ENCODE data around the gene ITPR3.

DNA sequence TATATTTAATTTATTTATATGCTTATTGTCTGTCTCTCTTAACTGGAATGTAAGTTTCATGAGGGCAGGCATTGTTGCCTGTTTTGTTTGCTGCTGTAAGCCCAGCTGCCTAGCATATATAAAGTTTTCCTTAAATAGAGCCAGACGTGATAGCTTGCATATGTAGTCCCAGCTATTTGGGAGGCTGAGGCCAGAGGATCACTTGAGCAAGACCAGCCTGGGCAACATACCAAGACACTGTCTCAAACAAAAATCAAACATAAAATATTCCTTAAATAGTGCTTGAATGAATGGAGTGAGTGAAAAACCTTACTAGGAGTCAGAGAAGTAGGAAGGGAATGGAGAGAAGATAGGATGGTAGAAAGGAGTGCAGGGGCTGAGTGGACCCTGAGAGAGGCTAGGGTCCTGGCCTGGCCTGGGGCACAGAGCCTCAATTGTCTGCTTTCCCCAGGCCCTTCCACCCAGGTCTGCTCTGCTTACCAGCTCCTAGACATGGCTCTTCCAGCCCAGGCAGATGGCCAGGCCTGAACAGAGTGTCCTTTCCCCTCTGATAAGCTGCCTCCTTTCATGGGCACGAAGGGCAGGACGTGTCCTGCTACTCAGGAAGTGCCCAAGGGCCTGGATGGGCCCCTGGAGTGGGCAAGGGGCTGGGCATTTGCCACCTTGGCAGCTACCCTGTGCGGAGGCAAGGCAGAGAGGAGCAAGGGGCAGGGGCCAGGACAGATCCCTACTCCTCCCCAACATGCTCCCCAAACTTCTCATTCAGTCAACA, 23.4 kb upstream of the ITPR3 start:
- no peak for TF ChIP-seq TCF12 (IDR thresholded peaks at IDR 0.05; ENCODE audit: low read depth)
- TF ChIP-seq EP300 (IDR thresholded peaks at IDR 0.05; ENCODE audit: borderline replicate concordance) = no peak
- no peak for TF ChIP-seq ZBTB7A (IDR thresholded peaks at IDR 0.05; ENCODE audit: low read depth)
- no peak for TF ChIP-seq RAD21 (IDR thresholded peaks at IDR 0.05; ENCODE audit: low read depth)
- TF ChIP-seq NFIC (IDR thresholded peaks at IDR 0.05) = no peak
- TF ChIP-seq TAF1 (IDR thresholded peaks at IDR 0.05; ENCODE audit: low read depth) = no peak
- no peak for TF ChIP-seq FOXM1 (IDR thresholded peaks at IDR 0.05; ENCODE audit: borderline replicate concordance, low read depth)
- TF ChIP-seq, protein P1, sequence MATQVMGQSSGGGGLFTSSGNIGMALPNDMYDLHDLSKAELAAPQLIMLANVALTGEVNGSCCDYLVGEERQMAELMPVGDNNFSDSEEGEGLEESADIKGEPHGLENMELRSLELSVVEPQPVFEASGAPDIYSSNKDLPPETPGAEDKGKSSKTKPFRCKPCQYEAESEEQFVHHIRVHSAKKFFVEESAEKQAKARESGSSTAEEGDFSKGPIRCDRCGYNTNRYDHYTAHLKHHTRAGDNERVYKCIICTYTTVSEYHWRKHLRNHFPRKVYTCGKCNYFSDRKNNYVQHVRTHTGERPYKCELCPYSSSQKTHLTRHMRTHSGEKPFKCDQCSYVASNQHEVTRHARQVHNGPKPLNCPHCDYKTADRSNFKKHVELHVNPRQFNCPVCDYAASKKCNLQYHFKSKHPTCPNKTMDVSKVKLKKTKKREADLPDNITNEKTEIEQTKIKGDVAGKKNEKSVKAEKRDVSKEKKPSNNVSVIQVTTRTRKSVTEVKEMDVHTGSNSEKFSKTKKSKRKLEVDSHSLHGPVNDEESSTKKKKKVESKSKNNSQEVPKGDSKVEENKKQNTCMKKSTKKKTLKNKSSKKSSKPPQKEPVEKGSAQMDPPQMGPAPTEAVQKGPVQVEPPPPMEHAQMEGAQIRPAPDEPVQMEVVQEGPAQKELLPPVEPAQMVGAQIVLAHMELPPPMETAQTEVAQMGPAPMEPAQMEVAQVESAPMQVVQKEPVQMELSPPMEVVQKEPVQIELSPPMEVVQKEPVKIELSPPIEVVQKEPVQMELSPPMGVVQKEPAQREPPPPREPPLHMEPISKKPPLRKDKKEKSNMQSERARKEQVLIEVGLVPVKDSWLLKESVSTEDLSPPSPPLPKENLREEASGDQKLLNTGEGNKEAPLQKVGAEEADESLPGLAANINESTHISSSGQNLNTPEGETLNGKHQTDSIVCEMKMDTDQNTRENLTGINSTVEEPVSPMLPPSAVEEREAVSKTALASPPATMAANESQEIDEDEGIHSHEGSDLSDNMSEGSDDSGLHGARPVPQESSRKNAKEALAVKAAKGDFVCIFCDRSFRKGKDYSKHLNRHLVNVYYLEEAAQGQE (IDR thresholded peaks at IDR 0.05; ENCODE audit: low read depth) = no peak
- TF ChIP-seq, protein P2, sequence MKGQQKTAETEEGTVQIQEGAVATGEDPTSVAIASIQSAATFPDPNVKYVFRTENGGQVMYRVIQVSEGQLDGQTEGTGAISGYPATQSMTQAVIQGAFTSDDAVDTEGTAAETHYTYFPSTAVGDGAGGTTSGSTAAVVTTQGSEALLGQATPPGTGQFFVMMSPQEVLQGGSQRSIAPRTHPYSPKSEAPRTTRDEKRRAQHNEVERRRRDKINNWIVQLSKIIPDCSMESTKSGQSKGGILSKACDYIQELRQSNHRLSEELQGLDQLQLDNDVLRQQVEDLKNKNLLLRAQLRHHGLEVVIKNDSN (IDR thresholded peaks at IDR 0.05) = no peak
- no peak for TF ChIP-seq CEBPB (IDR thresholded peaks at IDR 0.05)
- TF ChIP-seq, protein P3, sequence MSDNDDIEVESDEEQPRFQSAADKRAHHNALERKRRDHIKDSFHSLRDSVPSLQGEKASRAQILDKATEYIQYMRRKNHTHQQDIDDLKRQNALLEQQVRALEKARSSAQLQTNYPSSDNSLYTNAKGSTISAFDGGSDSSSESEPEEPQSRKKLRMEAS (IDR thresholded peaks at IDR 0.05) = no peak
- no peak for TF ChIP-seq YY1 (IDR thresholded peaks at IDR 0.05; ENCODE audit: low read depth)

Measured in Ishikawa (cell line).